ENCODE data around the gene DLG2.

DLG2 gene

GRCh38 chr11:84021291-84021690 lies 1605.9 kb downstream of the DLG2 start:
- H3K4me3 ChIP-seq (replicated peaks; ENCODE audit: low read depth, low read length): no peak overlapping the region
- no peak for DNase-seq (ENCODE audit: low read depth)
- TF ChIP-seq, protein P1, sequence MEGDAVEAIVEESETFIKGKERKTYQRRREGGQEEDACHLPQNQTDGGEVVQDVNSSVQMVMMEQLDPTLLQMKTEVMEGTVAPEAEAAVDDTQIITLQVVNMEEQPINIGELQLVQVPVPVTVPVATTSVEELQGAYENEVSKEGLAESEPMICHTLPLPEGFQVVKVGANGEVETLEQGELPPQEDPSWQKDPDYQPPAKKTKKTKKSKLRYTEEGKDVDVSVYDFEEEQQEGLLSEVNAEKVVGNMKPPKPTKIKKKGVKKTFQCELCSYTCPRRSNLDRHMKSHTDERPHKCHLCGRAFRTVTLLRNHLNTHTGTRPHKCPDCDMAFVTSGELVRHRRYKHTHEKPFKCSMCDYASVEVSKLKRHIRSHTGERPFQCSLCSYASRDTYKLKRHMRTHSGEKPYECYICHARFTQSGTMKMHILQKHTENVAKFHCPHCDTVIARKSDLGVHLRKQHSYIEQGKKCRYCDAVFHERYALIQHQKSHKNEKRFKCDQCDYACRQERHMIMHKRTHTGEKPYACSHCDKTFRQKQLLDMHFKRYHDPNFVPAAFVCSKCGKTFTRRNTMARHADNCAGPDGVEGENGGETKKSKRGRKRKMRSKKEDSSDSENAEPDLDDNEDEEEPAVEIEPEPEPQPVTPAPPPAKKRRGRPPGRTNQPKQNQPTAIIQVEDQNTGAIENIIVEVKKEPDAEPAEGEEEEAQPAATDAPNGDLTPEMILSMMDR (IDR thresholded peaks at IDR 0.05; ENCODE audit: low read length, missing control alignments): no peak

DNA sequence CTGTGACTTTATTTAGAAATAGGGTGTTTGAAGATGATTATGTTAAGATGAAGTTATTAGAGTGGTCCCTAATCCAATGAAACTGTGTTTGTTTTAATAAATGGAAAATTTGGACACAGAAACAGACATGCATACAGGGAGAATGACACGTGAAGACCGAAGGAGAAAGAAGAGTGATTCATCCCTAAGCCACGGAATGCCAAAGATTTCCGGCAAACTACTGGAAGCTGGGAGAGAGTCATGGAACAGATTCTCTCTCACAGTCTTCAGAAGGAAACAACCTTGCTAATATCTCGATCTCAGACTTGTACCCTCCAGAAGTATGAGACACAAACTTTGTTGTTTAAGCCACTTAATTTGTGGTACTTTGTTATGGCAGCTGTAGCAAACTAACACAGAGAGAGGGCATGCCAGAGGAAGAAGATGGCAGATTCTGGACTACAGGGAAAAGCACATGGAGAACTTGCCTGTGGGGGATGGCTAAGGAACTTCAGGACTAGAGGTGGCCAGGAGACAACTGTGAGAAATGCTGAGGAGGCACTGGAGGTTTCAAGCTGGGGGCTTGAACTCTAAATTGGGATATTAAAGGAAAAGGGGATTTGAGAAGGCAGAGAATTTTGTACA lies 1607.5 kb downstream of the DLG2 start:
- peak; percentile 47 for DNase-seq (ENCODE audit: low read depth)
- H3K4me3 ChIP-seq (replicated peaks; ENCODE audit: low read depth, low read length): no peak overlapping the region
- TF ChIP-seq, protein P1 (IDR thresholded peaks at IDR 0.05; ENCODE audit: low read length, missing control alignments): no peak

GRCh38 chr11:84014539-84014938 lies 1612.6 kb downstream of the DLG2 start:
- TF ChIP-seq, protein P1 (IDR thresholded peaks at IDR 0.05; ENCODE audit: low read length, missing control alignments): no peak
- no peak overlapping the region for H3K4me3 ChIP-seq (replicated peaks; ENCODE audit: low read depth, low read length)
- no peak for DNase-seq (ENCODE audit: low read depth)

- no peak overlapping the region for H3K4me3 ChIP-seq (replicated peaks; ENCODE audit: low read depth, low read length)
- no peak for DNase-seq (ENCODE audit: low read depth)
- TF ChIP-seq, protein P1 (IDR thresholded peaks at IDR 0.05; ENCODE audit: low read length, missing control alignments): no peak
Observed at GRCh38 chr11:84012171-84012826, 1614.8 kb downstream of the DLG2 start.

- no peak for DNase-seq (ENCODE audit: low read depth)
- TF ChIP-seq, protein P1 (IDR thresholded peaks at IDR 0.05; ENCODE audit: low read length, missing control alignments): no peak
- H3K4me3 ChIP-seq (replicated peaks; ENCODE audit: low read depth, low read length): no peak overlapping the region
Observed at GRCh38 chr11:84003181-84003580, 1624.0 kb downstream of the DLG2 start.

DNA sequence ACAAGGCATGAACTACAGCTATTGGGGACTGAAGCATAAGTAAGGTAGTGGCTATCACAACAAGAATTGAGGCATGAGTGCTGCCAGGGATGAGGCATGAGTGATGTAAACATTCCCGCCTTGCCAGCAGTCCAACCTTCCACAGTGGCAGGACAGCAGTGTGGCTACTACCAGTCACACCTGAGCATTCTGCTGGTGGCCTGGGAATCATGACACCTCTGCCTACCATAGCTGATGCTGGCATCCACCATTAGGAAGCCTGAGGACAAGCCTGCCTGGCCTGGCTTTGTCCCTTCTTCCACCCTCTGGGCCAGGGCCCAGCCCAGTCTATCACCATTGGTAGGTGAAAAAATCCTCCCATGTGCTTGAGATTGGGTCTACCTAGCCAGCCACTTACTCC lies 1628.2 kb downstream of the DLG2 start:
- H3K4me3 ChIP-seq (replicated peaks; ENCODE audit: low read depth, low read length): no peak overlapping the region
- no peak for DNase-seq (ENCODE audit: low read depth)
- TF ChIP-seq, protein P1 (IDR thresholded peaks at IDR 0.05; ENCODE audit: low read length, missing control alignments): no peak
